Activated naive CD8-positive, alpha-beta T cell treated with anti-CD3 and anti-CD28 coated beads, Interleukin-2, amount 50 U/mL, for 16 hours (primary cell): ENCODE measurements around the gene DAD1.
A peak's percentile ranks its signal among the peaks of the same experiment; 100 is the strongest.
"Not testable (repeated sequence)": the region's sequence is repeated elsewhere in the genome, so short reads cannot be mapped to it uniquely, and the experiment has no call there.

Experiments
- DNase-seq: peaks from one replicate; pipeline ENCODE4 v3.0.0-alpha.2; 2020; ENCODE audit warnings: low read depth, low spot score

DAD1 gene

GRCh38 chr14:22567437-22567836 is 21.6 kb downstream of the DAD1 start:
- DNase-seq = no peak

GRCh38 chr14:22566845-22567244 is 22.2 kb downstream of the DAD1 start:
- DNase-seq = no peak

GRCh38 chr14:22566266-22566665 is 22.8 kb downstream of the DAD1 start:
- not testable (repeated sequence) for DNase-seq

- no peak for DNase-seq
Measured at GRCh38 chr14:22565391-22565945, 23.6 kb downstream of the DAD1 start.

GRCh38 chr14:22564463-22564862 is 24.6 kb downstream of the DAD1 start:
- DNase-seq = no peak

GRCh38 chr14:22563987-22564386 is 25.0 kb downstream of the DAD1 start:
- DNase-seq = no peak

- no peak for DNase-seq
Measured at GRCh38 chr14:22561661-22562579, 27.1 kb downstream of the DAD1 start.

- no peak for DNase-seq
Measured at GRCh38 chr14:22561366-22561660, 27.7 kb downstream of the DAD1 start.

- DNase-seq = no peak
Measured at GRCh38 chr14:22560662-22561365, 28.2 kb downstream of the DAD1 start.

- no peak for DNase-seq
Measured at GRCh38 chr14:22559041-22559440, 30.0 kb downstream of the DAD1 start.

GRCh38 chr14:22558221-22558913 is 30.7 kb downstream of the DAD1 start:
- DNase-seq = no peak

- DNase-seq = no peak
Measured at GRCh38 chr14:22557846-22558220, 31.2 kb downstream of the DAD1 start.

GRCh38 chr14:22556990-22557623 is 31.9 kb downstream of the DAD1 start:
- peak; percentile 82 for DNase-seq

GRCh38 chr14:22556021-22556989 is 32.7 kb downstream of the DAD1 start:
- peak; percentile 94 for DNase-seq

- no peak for DNase-seq
Measured at GRCh38 chr14:22555384-22556011, 33.5 kb downstream of the DAD1 start.

- no peak for DNase-seq
Measured at GRCh38 chr14:22554498-22555383, 34.3 kb downstream of the DAD1 start.

GRCh38 chr14:22553861-22554497 is 35.0 kb downstream of the DAD1 start:
- DNase-seq = not testable (repeated sequence)

GRCh38 chr14:22553445-22553844 is 35.6 kb downstream of the DAD1 start:
- no peak for DNase-seq

GRCh38 chr14:22552827-22553076 is 36.3 kb downstream of the DAD1 start:
- DNase-seq = no peak
